ENCODE data around the gene PSMC2. TPM values are rescaled to one million over a fixed set of nuclear protein-coding genes. Genes with fewer than 3 reads are reported as not detected.

Gene PSMC2
- total RNA-seq, 1 experiment from 2014 or later, result 128 TPM

DNA sequence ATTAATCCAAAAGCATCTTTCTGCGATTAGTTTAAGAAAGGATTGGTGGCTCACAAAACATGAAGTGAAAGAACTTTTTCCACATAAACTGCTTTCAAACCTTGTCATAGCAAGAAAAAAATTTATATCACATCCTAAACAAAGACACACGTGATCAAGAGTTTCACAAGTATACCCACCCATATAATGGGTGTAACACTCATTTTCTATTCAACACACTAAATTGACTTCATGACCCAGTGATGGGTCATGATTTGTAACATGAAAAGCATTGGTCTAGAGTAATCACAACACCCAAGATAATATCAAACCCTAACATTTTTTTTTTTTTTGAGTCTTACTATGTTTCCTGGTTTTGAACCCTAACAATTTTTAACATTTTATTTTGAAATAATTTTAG, 32.6 kb upstream of the PSMC2 start:
- TF ChIP-seq, protein P1, sequence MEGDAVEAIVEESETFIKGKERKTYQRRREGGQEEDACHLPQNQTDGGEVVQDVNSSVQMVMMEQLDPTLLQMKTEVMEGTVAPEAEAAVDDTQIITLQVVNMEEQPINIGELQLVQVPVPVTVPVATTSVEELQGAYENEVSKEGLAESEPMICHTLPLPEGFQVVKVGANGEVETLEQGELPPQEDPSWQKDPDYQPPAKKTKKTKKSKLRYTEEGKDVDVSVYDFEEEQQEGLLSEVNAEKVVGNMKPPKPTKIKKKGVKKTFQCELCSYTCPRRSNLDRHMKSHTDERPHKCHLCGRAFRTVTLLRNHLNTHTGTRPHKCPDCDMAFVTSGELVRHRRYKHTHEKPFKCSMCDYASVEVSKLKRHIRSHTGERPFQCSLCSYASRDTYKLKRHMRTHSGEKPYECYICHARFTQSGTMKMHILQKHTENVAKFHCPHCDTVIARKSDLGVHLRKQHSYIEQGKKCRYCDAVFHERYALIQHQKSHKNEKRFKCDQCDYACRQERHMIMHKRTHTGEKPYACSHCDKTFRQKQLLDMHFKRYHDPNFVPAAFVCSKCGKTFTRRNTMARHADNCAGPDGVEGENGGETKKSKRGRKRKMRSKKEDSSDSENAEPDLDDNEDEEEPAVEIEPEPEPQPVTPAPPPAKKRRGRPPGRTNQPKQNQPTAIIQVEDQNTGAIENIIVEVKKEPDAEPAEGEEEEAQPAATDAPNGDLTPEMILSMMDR (conservative IDR thresholded peaks at IDR 0.05), result no peak
- Mint-ChIP-seq H3K4me3 (no peak overlapping the region), H3K9me3 (no peaks in the 10 kb centered on the region), H3K27me3 (ENCODE audit: low read depth) (no peaks in the 10 kb centered on the region), H3K27ac (no peak overlapping the region), H3K36me3 (ENCODE audit: insufficient read depth in 1 of 3, low read depth in 3 of 3) (peaks cover 49 to 96% (median 92%) of the 10 kb centered on the region in 3 experiments; a peak in 6 of 7 replicates), H3K4me1 (no peaks in the 10 kb centered on the region)
- no peak overlapping the region for H2BK120ac ChIP-seq (ENCODE audit: low read depth, low read length, poor library complexity, severe bottlenecking)
- H4K8ac ChIP-seq (replicated peaks; ENCODE audit: insufficient read length, low read depth, low read length), result no peak overlapping the region
- no peaks in the 10 kb centered on the region for H3K4me1 ChIP-seq (ENCODE audit: insufficient read depth, low read length)
- no peak overlapping the region for H3K27ac ChIP-seq (ENCODE audit: insufficient read length, low read depth, low read length)
- no peaks in the 10 kb centered on the region for H3K23me2 ChIP-seq (ENCODE audit: insufficient read length, low read depth, low read length, poor library complexity, severe bottlenecking)
- H3K23ac ChIP-seq (ENCODE audit: insufficient read length, low read depth, low read length), result no peak overlapping the region
- H2BK12ac ChIP-seq (ENCODE audit: insufficient read length, low read depth, low read length), result no peak overlapping the region
- no peak overlapping the region for H3K9ac ChIP-seq (ENCODE audit: extremely low read depth, insufficient read length, low read length)
- no peaks in the 10 kb centered on the region for H3K27me3 ChIP-seq (ENCODE audit: insufficient read depth, low read length)
- H2AFZ ChIP-seq (ENCODE audit: low read length), result no peak overlapping the region
- H2BK20ac ChIP-seq (ENCODE audit: low read depth, low read length, poor library complexity, severe bottlenecking), result no peak overlapping the region
- no peak overlapping the region for H3K4ac ChIP-seq (ENCODE audit: low read depth, low read length)
- no peak overlapping the region for H3K4me2 ChIP-seq (ENCODE audit: insufficient read depth, insufficient read length, low read length)
- no peak overlapping the region for H3K14ac ChIP-seq (ENCODE audit: insufficient read depth, low read length)
- H2BK5ac ChIP-seq (ENCODE audit: insufficient read length, low read length), result no peak overlapping the region
- no CpG with 5 or more reads among the region's 2 CpGs for WGBS (ENCODE audit: extremely low coverage, insufficient read length, low lambda C conversion rate)
- no peaks in the 10 kb centered on the region for H4K20me1 ChIP-seq (ENCODE audit: control insufficient read depth, insufficient read depth, insufficient read length)
- H2AK5ac ChIP-seq (ENCODE audit: insufficient read length, low read length), result no peak overlapping the region
- no peaks in the 10 kb centered on the region for H3K9me3 ChIP-seq (ENCODE audit: control insufficient read depth, low read depth, low read length)
- no peak overlapping the region for H3K56ac ChIP-seq (ENCODE audit: insufficient read length, low read depth, low read length)
- no peak overlapping the region for H2BK15ac ChIP-seq (ENCODE audit: low read depth, low read length)
- no peaks in the 10 kb centered on the region for H3K79me1 ChIP-seq (ENCODE audit: insufficient read depth, low read depth, low read length, poor library complexity, severe bottlenecking)
- H3T11ph ChIP-seq (ENCODE audit: low read length), result no peak overlapping the region
- no peak overlapping the region for H3K18ac ChIP-seq (ENCODE audit: insufficient read length, low read depth, low read length)
- no peak for DNase-seq
- no peaks in the 10 kb centered on the region for H3K79me2 ChIP-seq (ENCODE audit: insufficient read depth, low read length)
- H4K91ac ChIP-seq (ENCODE audit: insufficient read length, low read depth, low read length), result no peak overlapping the region
- H4K5ac ChIP-seq (ENCODE audit: insufficient read length, low read depth, low read length), result no peak overlapping the region
